ENCODE data around the gene NLGN2. TPM values are rescaled to one million over a fixed set of nuclear protein-coding genes. Genes with fewer than 3 reads are reported as not detected.

The NLGN2 gene
- 2.3 and 4.2 TPM in 2 replicates for total RNA-seq

DNA sequence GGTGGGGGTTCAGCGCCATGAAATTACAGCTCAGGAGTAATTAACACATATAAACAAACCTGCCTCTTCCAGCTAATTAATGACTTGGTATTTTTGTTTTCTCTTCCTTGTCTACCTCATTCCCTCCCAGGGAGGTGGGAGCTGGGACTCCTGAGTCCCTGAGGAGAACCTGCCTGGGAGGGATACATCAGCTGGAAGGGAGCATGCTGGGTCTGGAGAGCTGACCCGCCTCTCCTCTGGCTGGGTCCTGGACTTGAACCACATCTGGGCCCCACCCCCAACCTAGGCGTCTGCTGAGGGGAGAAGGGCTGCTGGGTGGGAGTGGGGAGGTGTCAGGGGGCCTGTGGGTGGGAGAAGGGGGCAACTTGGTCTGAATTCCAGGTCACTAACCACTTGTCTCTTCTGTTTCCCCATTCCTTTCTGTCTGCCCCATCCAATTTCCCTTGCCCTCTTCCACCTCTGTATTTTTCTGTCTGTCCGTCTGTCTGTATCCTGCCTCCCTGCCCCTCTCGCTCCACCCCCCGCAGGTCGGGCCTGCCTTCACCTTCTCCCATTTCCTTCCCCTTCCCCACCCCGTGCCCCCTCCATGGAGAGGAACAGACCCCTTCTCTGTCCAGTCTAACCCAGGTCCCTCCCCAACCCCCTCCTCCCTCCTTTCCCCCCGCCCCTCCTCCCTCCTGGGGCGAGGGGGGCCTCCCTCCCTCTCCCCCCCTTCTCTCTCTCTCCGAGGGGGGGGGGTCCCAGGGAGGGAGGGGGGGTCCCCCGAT, at the start of gene NLGN2:
NLGN2 (plus strand) TSS at position 361 of the 767 bp plus-strand sequence. CDS start 411 bp downstream, outside the sequence.

GRCh38 chr17:7380855-7381683, 26.6 kb upstream of the NLGN2 start, which contains the start of gene TNK1:
TNK1 (plus strand) TSS chr17:7381089; CDS start chr17:7382927, 1,838 bp downstream.

DNA sequence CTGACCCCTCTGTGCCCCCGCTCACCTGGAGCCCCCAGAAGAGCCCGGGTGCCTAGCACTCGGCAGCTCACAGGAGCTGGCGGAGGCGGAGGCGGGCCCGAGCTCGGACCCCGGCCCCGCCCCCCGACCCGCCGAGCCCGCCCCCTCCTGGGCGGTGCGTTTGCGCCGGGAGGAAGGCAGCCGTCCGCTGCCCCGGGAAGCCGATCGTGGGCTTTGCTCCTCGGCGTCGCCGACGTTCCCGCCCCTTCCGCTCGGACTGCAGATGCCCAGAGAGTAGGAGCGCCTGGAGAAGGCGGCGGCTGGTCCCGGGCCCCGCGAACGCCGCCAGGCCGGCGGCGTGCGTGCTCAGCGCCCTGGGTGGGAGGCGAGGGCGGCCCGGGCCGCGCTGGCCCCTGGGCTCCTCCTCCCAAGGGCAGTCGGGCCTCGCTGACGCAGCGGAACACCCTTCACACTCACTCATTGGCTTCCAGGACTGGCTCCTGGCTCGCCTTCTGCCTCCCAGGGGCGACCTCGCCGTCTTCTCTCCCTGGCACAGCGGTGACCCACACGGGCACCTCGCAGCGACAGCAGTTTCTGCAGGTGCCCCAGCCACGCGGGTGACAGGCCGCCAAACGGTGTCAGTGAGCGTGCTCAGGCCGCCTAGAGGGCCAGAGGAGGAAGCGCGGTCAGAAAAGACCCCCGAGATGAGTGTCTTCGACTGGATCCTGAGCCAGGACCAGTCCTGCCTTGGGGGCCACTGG, 13.0 kb upstream of the NLGN2 start, which contains the start of gene PLSCR3:
PLSCR3 (minus strand) TSS at position 74 of the 740 bp plus-strand sequence. CDS start 415 bp downstream, outside the sequence.

DNA sequence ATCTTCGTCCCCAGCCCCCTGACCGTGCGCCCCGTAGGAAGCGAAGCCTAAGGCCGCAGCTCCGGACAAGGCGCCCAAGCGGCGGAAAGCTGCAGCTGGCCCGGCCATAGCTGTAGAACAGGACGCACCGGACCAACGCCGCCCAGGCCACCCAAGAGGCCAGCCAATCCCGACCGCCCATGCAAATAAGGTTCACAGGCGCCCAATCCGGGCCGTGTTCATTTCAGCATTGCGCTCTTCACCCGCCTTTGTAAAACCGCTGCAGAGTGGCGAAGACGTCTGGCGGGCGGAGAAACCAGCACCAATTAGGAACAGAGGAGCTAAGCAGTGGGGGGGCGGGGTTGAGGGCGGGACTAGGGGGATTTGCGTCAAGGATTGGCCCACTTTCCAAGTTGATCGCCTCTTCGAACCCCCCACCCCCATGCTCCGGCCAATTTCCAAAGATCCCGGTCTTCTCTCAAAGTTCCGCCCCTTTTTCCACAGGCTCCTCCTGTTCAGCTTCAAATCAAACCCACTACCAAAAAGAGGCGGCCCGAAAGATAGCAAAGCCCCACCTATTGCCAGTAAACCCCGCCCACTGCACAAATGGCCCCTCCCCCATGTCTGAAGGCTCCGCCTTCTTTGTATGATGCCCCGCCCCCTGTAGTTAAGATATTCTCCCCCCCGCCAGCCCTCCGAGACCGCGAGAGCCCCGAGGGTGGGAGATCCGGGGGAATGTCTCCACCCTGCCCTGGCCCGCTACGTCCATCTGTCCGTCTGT, 3.5 kb upstream of the NLGN2 start, which contains the start of gene TMEM256:
TMEM256 (minus strand) TSS at position 121 of the 760 bp plus-strand sequence; CDS start at position 108, 13 bp downstream.

DNA sequence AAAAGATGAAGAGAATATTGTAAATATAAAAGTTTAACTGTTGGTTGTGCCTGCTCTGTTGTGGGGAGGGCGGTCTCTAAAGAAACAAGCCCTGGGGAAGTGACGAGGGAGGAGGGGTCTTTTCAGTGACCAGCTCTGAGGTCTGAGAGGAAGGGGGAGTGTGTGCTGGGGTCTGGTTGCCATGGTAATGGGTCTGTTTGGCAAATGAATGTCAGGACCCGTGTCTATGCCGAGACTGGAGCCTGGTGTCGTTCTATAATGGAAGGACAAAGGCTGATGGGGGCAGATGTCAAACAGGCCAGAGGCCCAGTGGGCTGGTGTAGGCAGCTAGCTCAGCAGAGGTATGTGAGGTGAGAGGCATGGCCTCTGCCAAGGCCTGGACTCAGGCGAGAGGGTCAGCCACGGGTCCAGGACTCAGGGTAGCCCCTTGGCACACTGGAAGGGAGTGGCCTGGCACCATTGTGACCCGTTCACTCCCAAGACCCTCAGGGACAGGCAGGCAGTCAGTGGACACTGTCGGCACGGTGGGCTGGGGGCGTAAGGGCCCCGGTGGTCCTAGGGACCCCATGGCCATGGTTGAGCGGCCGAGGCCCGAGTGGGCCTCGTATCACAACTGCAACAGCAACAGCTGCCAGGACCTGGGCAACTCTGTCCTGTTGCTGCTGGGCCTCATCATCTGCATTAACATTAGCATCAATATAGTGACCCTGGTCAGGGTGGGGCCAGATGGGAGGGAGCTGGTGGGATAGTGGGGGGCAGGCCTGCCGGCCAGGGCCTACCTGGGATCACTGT, 12.4 kb downstream of the NLGN2 start, which contains the start of gene SPEM1:
SPEM1 (plus strand) TSS at position 506 of the 792 bp plus-strand sequence; CDS start at position 567, 61 bp downstream.

DNA sequence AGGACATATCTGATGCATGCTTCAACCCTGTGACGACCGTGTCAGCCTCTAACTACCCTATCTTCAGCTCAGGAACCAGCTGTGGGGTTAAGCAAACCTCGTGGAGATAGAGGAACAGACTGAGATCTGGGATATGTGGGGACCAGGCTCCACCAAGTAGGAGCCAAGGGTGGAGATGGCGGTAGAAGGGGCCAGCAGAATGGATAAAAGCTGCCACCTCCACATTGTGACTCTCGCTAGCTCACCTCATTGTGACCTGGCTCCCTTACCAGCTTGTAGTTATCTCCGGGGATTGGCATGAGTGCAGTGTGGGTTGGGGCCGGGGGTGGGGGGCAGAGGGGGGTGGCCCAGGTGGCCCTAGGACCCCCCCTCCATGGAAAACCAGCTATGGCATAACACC, 17.7 kb downstream of the NLGN2 start, which contains the start of gene SPEM2:
SPEM2 (plus strand) TSS at position 301 of the 400 bp plus-strand sequence; CDS start at position 374, 73 bp downstream.

DNA sequence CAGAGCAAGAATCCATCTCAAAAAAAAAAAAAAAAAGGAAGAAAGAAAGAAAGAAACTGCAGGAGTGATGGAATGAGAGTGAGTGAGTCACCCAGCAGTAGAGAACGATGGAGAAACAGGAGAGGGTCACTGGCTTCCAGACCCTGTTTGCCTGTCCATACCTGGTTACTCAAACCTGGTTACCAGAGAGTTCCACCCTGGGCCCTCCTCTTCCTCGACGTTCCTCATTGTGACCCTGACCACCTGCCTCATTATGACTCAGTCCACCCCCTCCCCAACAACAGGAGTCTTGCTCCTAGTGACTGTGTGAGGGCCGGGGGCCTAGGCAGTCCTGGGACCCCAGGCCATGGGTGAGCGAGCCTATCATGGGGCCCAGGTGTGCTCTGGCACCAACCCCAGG, 20.9 kb downstream of the NLGN2 start, which contains the start of gene SPEM3:
SPEM3 (plus strand) TSS at position 301 of the 400 bp plus-strand sequence; CDS start at position 347, 46 bp downstream.

DNA sequence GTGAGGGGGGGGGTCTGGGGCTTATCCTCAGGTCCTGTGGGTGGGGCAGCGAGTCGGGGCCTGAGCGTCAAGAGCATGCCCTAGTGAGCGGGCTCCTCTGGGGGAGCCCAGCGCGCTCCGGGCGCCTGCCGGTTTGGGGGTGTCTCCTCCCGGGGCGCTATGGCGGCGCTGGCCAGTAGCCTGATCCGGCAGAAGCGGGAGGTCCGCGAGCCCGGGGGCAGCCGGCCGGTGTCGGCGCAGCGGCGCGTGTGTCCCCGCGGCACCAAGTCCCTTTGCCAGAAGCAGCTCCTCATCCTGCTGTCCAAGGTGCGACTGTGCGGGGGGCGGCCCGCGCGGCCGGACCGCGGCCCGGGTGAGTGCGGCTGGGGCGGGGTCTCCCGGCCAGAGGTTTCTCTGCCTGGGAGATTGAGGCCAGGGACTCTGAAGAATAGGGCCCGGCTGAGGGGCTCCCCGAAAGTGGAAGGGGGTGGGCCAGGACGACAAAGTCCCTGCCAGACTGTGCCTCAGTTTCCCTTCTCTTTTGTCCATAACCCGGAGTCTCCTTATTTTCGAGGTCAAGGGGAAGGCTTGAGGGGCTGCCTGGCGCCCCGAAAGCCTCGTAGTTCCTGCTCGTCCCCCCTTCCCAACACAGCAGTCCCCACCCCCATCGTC, 31.9 kb downstream of the NLGN2 start, which contains the start of gene FGF11:
FGF11 (plus strand) TSS at position 51 of the 651 bp plus-strand sequence; CDS start at position 160, 109 bp downstream.

DNA sequence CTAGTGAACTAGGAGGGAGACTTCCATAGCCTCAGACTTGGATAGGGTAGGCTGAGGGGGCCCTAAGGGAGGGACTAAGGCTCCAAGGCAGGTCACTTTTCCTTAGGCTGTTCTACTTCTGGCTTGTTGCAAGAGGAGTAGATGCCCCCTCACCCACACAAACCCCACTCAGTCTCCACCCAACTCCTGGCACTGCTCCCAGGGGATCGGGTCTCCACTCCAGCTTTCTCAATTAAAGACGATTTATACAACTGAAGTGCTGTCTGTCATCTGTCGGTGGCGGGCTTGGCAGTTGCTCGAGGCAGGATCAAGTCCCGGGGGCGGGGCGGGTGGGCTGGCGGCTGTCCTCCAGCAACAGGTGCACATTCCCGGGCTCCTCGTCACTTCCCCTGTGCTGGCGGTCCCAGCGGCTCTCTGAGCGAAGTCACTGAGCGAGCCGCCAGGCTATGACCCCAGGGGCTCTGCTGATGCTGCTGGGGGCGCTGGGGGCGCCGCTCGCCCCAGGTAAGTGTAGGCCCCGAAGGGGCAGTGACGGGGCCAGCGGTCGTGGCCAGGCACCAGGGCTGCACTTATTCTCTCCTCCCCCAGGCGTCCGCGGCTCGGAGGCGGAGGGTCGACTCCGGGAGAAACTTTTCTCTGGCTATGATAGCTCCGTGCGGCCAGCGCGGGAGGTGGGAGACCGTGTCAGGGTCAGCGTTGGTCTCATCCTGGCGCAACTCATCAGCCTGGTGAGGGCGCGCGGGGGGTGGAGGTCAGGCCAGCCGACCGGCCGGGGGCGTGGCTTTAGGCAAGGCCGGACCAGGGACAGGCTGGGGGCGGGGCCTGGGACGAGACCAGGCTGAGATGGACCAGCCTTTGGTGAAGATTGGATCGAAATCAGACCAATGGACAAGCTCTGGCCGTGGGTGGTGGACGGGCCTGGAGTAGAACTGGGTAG, 37.3 kb downstream of the NLGN2 start, which contains the start of gene CHRNB1:
CHRNB1 (plus strand) TSS at position 380 of the 937 bp plus-strand sequence; CDS start at position 447, 67 bp downstream.

Other genes with a start within 250 kb of the NLGN2 start
- gene ASGR1, start 228.5 kb upstream of the NLGN2 start, total RNA-seq: 0.56 and 0.58 TPM in 2 replicates
- 12.7 and 16.3 TPM in 2 replicates for gene DLG4, start 188.0 kb upstream of the NLGN2 start, total RNA-seq
- 261 and 425 TPM in 2 replicates for gene ACADVL, start 187.9 kb upstream of the NLGN2 start, total RNA-seq
- 49.8 and 59.5 TPM in 2 replicates for gene DVL2, start 173.3 kb upstream of the NLGN2 start, total RNA-seq
- 40.0 and 40.8 TPM in 2 replicates for gene PHF23, start 168.4 kb upstream of the NLGN2 start, total RNA-seq
- 118 and 275 TPM in 2 replicates for gene GABARAP, start 165.4 kb upstream of the NLGN2 start, total RNA-seq
- 14.4 and 19.9 TPM in 2 replicates for gene CTDNEP1, start 156.1 kb upstream of the NLGN2 start, total RNA-seq
- 22.0 and 57.3 TPM in 2 replicates for gene ELP5, start 155.6 kb upstream of the NLGN2 start, total RNA-seq
- 0.19 and 1.7 TPM in 2 replicates for gene CLDN7, start 145.4 kb upstream of the NLGN2 start, total RNA-seq
- gene SLC2A4, start 126.1 kb upstream of the NLGN2 start, total RNA-seq: under 0.01 and 0.28 TPM in 2 replicates
- 0.56 TPM in 1 of 2 replicates, not detected in the other for gene YBX2, start 113.2 kb upstream of the NLGN2 start, total RNA-seq
- 474 and 1,218 TPM in 2 replicates for gene EIF5A, start 100.2 kb upstream of the NLGN2 start, total RNA-seq
- gene GPS2, start 92.5 kb upstream of the NLGN2 start, total RNA-seq: 26.8 and 41.8 TPM in 2 replicates
- 12.7 and 23.8 TPM in 2 replicates for gene NEURL4, start 78.5 kb upstream of the NLGN2 start, total RNA-seq
- gene ACAP1, start 71.3 kb upstream of the NLGN2 start, total RNA-seq: 0.56 and 0.58 TPM in 2 replicates
- 10.4 and 13.5 TPM in 2 replicates for gene KCTD11, start 55.7 kb upstream of the NLGN2 start, total RNA-seq
- gene TMEM95, start 52.7 kb upstream of the NLGN2 start, total RNA-seq: not detected in 2 replicates
- under 0.01 and 0.28 TPM in 2 replicates for gene TNK1, start 26.8 kb upstream of the NLGN2 start, total RNA-seq
- 14.4 and 15.5 TPM in 2 replicates for gene PLSCR3, start 13.3 kb upstream of the NLGN2 start, total RNA-seq
- gene TMEM256, start 3.7 kb upstream of the NLGN2 start, total RNA-seq: 88.0 and 144 TPM in 2 replicates
- gene SPEM1, start 12.5 kb downstream of the NLGN2 start, total RNA-seq: not detected in 2 replicates
- gene SPEM2, start 17.8 kb downstream of the NLGN2 start, total RNA-seq: not detected in 2 replicates
- not detected in 2 replicates for gene SPEM3, start 21.0 kb downstream of the NLGN2 start, total RNA-seq
- 1.5 and 2.3 TPM in 2 replicates for gene TMEM102, start 27.6 kb downstream of the NLGN2 start, total RNA-seq
- gene FGF11, start 31.7 kb downstream of the NLGN2 start, total RNA-seq: 2.5 and 14.7 TPM in 2 replicates
- gene CHRNB1, start 37.2 kb downstream of the NLGN2 start, total RNA-seq: 2.3 and 3.9 TPM in 2 replicates
- gene ZBTB4, start 71.8 kb downstream of the NLGN2 start, total RNA-seq: 14.8 and 21.4 TPM in 2 replicates
- gene SLC35G6, start 73.6 kb downstream of the NLGN2 start, total RNA-seq: not detected in 2 replicates
- gene POLR2A, start 76.5 kb downstream of the NLGN2 start, total RNA-seq: 49.6 and 88.0 TPM in 2 replicates
- 3.6 and 14.1 TPM in 2 replicates for gene TNFSF12, start 141.2 kb downstream of the NLGN2 start, total RNA-seq
- gene TNFSF13, start 150.9 kb downstream of the NLGN2 start, total RNA-seq: 0.38 and 1.1 TPM in 2 replicates
- 71.0 and 99.3 TPM in 2 replicates for gene SENP3, start 154.1 kb downstream of the NLGN2 start, total RNA-seq
- 7.5 and 15.2 TPM in 2 replicates for gene CD68, start 171.8 kb downstream of the NLGN2 start, total RNA-seq
- 54.4 and 115 TPM in 2 replicates for gene MPDU1, start 176.0 kb downstream of the NLGN2 start, total RNA-seq
- gene SOX15, start 182.2 kb downstream of the NLGN2 start, total RNA-seq: 0.28 and 0.38 TPM in 2 replicates
- gene FXR2, start 207.1 kb downstream of the NLGN2 start, total RNA-seq: 50.2 and 58.1 TPM in 2 replicates
- gene SAT2, start 220.0 kb downstream of the NLGN2 start, total RNA-seq: 25.5 and 30.2 TPM in 2 replicates
- 0.19 and 0.28 TPM in 2 replicates for gene SHBG, start 222.3 kb downstream of the NLGN2 start, total RNA-seq
- not detected in 2 replicates for gene ATP1B2, start 243.1 kb downstream of the NLGN2 start, total RNA-seq